Thyroid gland (tissue), 4 donors: ENCODE measurements around the gene SH3RF2.

ENCODE experiments used
- CTCF ChIP-seq, 6 experiments: fragments of 200-600 bp in 3 of 6; fragments of 450-650 bp in 3 of 6; sonication (generic) in 3 of 6; IDR thresholded peaks; one replicate each; pipeline ENCODE4 v1.5.1; 2016 to 2019; ENCODE audit warnings: antibody characterized with exemption in 6 of 6, mild to moderate bottlenecking in 2 of 6, inconsistent platforms in 1 of 6, moderate library complexity in 1 of 6
- POLR2A ChIP-seq, 2 donors: fragments of 450-650 bp; IDR thresholded peaks; one replicate each; pipeline ENCODE4 v1.6.1; 2017; ENCODE audit warnings: antibody characterized with exemption in 2 of 2, mild to moderate bottlenecking in 2 of 2, moderate library complexity in 1 of 2

- TF ChIP-seq CTCF (IDR thresholded peaks at IDR 0.05) = no peak
- no peak for TF ChIP-seq POLR2A (IDR thresholded peaks at IDR 0.05)
These were observed 167.2 kb downstream of the SH3RF2 start for GRCh38 chr5:146103594-146103993.
